ENCODE data around the gene MDM4. TPM values are rescaled to one million over a fixed set of nuclear protein-coding genes. Genes with fewer than 3 reads are reported as not detected.

Gene MDM4
- total RNA-seq, 1 donor from 2014 or later = 92.5 TPM

- no peak for TF ChIP-seq CTCF (conservative IDR thresholded peaks at IDR 0.05)
- H3K4me1 Mint-ChIP-seq = peaks cover 20% of the 10 kb centered on the region
- no peak overlapping the region for H3K4me3 Mint-ChIP-seq
- no peak overlapping the region for H3K27ac Mint-ChIP-seq (ENCODE audit: unreplicated experiment)
- no peaks in the 10 kb centered on the region for H3K36me3 Mint-ChIP-seq (ENCODE audit: low read depth)
- no peak for DNase-seq (ENCODE audit: low read depth, low spot score)
- H3K9me3 Mint-ChIP-seq = no peaks in the 10 kb centered on the region
- no peaks in the 10 kb centered on the region for H3K27me3 Mint-ChIP-seq (ENCODE audit: low read depth)
Observed at GRCh38 chr1:204571631-204572030, 55.4 kb downstream of the MDM4 start.

- Mint-ChIP-seq H3K27me3 (ENCODE audit: low read depth) (no peaks in the 10 kb centered on the region), H3K4me1 (peaks cover 22% of the 10 kb centered on the region), H3K4me3 (no peak overlapping the region), H3K27ac (ENCODE audit: unreplicated experiment) (no peak overlapping the region), H3K36me3 (ENCODE audit: low read depth) (no peaks in the 10 kb centered on the region), H3K9me3 (no peaks in the 10 kb centered on the region)
- no peak for TF ChIP-seq CTCF (conservative IDR thresholded peaks at IDR 0.05)
- DNase-seq (ENCODE audit: low read depth, low spot score) = no peak
Observed at GRCh38 chr1:204572923-204573922, 57.0 kb downstream of the MDM4 start.

- no peaks in the 10 kb centered on the region for H3K9me3 Mint-ChIP-seq
- no peaks in the 10 kb centered on the region for H3K27me3 Mint-ChIP-seq (ENCODE audit: low read depth)
- H3K27ac Mint-ChIP-seq (ENCODE audit: unreplicated experiment) = peak overlapping the region; percentile 69
- no peak for DNase-seq (ENCODE audit: low read depth, low spot score)
- TF ChIP-seq CTCF (conservative IDR thresholded peaks at IDR 0.05) = no peak
- no peak overlapping the region for H3K4me3 Mint-ChIP-seq
- peaks cover 29% of the 10 kb centered on the region for H3K4me1 Mint-ChIP-seq
- no peaks in the 10 kb centered on the region for H3K36me3 Mint-ChIP-seq (ENCODE audit: low read depth)
Observed at GRCh38 chr1:204574016-204574864, 58.0 kb downstream of the MDM4 start.

- Mint-ChIP-seq H3K36me3 (ENCODE audit: low read depth) (no peaks in the 10 kb centered on the region), H3K27ac (ENCODE audit: unreplicated experiment) (peak overlapping the region; percentile 69), H3K27me3 (ENCODE audit: low read depth) (no peaks in the 10 kb centered on the region), H3K9me3 (no peaks in the 10 kb centered on the region), H3K4me3 (no peak overlapping the region), H3K4me1 (peaks cover 30% of the 10 kb centered on the region)
- no peak for DNase-seq (ENCODE audit: low read depth, low spot score)
- TF ChIP-seq CTCF (conservative IDR thresholded peaks at IDR 0.05) = no peak
Observed at GRCh38 chr1:204574865-204575163, 58.6 kb downstream of the MDM4 start.

GRCh38 chr1:204575221-204576190 is 59.3 kb downstream of the MDM4 start:
- Mint-ChIP-seq H3K4me3 (no peak overlapping the region), H3K27me3 (ENCODE audit: low read depth) (no peaks in the 10 kb centered on the region), H3K27ac (ENCODE audit: unreplicated experiment) (no peak overlapping the region), H3K9me3 (no peaks in the 10 kb centered on the region), H3K36me3 (ENCODE audit: low read depth) (no peaks in the 10 kb centered on the region), H3K4me1 (peaks cover 36% of the 10 kb centered on the region)
- TF ChIP-seq CTCF (conservative IDR thresholded peaks at IDR 0.05) = no peak
- no peak for DNase-seq (ENCODE audit: low read depth, low spot score)
